GM12874 (cell line): ENCODE data around the gene HDGF.
A peak's percentile ranks its signal among the peaks of the same experiment; 100 is the strongest.

Experiments used
- CTCF ChIP-seq: IDR thresholded peaks from 2 replicates; pipeline ENCODE4 v1.5.1; 2011; ENCODE audit warnings: low read depth, mild to moderate bottlenecking, control low read depth, low read length, moderate library complexity; ENCODE audit not compliant: insufficient read depth

HDGF gene

DNA sequence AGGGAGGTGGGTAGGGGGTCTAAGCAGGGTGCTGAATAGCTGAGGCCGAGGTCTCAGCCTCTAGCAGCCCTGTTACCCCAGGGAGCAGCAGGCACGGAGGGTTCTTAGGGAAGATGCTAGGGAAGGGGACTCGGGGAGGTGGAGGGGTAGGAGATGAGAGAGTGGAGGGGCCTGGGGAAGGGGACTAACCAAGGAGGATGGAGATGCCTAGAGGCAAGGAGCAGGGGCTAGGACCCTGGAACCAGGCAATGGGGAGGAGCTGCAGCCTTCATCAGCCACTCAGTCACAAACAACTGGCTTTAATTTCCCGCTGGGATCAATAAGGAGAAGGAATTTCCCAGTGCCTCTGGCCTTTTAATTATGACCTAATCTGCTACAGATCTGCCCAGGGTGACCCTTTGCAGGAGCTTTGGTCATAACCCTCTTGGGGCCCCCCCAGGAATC is 43.2 kb downstream of the HDGF start:
- no peak for TF ChIP-seq CTCF

DNA sequence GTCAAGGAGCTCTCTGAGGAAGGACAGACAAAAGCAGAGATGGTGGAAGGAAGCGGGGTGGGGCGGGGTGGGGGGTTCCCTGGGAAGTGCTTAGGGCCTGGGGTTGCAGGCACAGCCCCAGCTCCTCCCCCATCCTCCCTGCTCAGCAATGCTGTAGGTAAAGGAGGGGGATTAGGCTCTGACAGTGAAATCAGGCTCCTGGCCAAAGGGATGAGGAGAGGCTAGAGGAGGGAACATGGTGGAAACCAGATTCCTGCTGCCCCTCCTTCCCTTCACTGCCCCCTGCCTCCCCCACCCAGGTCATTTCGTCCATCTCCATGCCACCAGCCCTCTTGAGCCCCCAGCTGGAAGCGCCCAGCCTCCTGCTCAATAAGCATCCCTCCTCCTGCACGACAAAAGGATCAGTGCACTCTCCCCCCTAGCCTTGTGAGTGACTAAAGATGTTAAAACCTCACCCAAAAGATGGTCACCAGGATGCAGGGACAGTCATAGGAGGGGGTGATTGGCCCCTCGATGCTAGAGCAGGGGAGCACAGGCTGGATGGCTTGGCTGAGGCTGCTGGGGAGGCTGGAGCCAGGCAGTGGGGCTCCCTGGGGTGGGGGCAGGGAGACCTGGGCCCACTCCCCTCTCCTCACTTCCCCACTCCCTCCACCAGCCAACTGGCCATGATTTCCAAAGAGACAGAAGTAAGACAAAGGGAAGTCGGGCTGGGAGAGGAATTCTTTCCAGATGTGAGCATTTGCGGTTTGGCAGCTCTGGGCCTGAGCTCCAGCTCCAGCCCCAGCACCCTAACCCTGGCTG is 43.9 kb downstream of the HDGF start:
- no peak for TF ChIP-seq CTCF

GRCh38 chr1:156706657-156707416 is 44.6 kb downstream of the HDGF start:
- TF ChIP-seq CTCF: no peak

DNA sequence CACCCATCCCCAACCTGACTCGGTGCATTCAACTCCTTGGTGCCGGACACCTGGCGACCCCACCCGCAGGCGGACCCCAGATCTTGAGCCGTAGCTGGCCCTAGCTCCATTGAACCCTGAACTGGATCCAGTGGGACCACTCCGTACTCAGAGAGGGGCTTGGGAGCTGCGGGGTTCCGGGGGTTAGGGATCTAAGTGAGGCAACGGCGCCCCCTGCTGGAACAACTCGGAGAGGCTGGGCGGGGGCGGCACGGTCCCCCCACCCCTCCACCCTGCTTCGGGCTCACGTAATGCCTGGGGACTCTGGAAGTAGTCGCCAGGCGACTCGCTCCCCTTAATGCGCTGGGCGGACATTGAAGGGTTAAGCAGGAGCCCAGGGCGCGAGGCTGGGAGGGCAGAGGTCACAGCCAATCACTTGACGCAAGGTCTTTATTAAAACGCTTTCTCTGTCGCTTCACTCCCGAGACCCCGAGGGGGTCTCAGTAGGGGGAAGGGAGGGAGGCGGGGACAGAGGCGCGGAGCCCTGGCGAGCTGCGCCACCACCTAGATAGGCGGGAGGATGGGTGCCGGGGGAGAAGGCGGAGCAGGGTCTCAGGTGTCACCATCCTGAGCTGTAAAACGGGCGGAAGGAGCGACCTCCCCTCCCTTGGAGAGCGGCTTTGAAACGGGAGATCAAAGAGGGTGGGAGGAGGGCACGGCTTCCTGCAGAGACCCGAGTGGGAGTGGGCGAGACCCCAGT is 45.4 kb downstream of the HDGF start:
- TF ChIP-seq CTCF: peak; percentile 91

- TF ChIP-seq CTCF: no peak
Measured at GRCh38 chr1:156705321-156705917, 46.1 kb downstream of the HDGF start, which contains the start of gene CRABP2. Gene CRABP2, minus strand, starts transcription at chr1:156705583. Its CDS starts 137 bp downstream, at chr1:156705446.

DNA sequence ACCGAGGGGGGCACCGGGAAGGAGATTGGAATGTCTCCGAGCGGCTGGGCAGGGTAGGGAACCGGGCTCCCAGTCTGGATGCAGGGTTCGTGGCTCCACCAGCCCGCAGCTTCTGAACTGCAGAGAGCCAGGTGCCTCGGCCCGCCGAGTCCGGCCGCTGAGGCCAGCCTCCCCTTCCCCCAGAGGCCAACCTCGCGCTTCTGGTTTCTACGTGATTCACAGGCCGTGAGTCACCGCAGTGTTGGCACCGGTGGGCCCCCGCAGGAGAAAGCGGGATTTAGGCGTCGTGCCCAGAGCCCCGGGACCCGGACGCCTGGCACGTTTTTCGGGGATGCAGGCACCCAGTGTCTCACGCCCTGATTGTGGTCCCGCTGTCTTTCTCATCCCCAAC is 46.5 kb downstream of the HDGF start:
- TF ChIP-seq CTCF: no peak

- TF ChIP-seq CTCF: no peak
Measured at GRCh38 chr1:156704166-156704711, 47.2 kb downstream of the HDGF start.
